LNCaP clone FGC (cell line): Measurements from ENCODE around the gene ATP5F1D.

Experiments used
- DNase-seq: peaks from one replicate; pipeline ENCODE4 v3.0.0-alpha.2; 2011; ENCODE audit warnings: low read depth
- H3K4me3 ChIP-seq: 2 replicates; pipeline ENCODE4 v1.5.1; 2011; ENCODE audit warnings: mild to moderate bottlenecking, low read depth, low read length, control low read depth
- TF ChIP-seq, protein P1 (sequence below): IDR thresholded peaks from 2 replicates; pipeline ENCODE4 v1.5.1; 2012; ENCODE audit warnings: mild to moderate bottlenecking; ENCODE audit not compliant: control insufficient read depth, insufficient read depth; ENCODE audit errors: extremely low read depth

The ATP5F1D gene

GRCh38 chr19:1255186-1256161 is 13.9 kb downstream of the ATP5F1D start:
- no peak for DNase-seq
- H3K4me3 ChIP-seq: no peak overlapping the region
- TF ChIP-seq, protein P1, sequence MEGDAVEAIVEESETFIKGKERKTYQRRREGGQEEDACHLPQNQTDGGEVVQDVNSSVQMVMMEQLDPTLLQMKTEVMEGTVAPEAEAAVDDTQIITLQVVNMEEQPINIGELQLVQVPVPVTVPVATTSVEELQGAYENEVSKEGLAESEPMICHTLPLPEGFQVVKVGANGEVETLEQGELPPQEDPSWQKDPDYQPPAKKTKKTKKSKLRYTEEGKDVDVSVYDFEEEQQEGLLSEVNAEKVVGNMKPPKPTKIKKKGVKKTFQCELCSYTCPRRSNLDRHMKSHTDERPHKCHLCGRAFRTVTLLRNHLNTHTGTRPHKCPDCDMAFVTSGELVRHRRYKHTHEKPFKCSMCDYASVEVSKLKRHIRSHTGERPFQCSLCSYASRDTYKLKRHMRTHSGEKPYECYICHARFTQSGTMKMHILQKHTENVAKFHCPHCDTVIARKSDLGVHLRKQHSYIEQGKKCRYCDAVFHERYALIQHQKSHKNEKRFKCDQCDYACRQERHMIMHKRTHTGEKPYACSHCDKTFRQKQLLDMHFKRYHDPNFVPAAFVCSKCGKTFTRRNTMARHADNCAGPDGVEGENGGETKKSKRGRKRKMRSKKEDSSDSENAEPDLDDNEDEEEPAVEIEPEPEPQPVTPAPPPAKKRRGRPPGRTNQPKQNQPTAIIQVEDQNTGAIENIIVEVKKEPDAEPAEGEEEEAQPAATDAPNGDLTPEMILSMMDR: no peak

DNA sequence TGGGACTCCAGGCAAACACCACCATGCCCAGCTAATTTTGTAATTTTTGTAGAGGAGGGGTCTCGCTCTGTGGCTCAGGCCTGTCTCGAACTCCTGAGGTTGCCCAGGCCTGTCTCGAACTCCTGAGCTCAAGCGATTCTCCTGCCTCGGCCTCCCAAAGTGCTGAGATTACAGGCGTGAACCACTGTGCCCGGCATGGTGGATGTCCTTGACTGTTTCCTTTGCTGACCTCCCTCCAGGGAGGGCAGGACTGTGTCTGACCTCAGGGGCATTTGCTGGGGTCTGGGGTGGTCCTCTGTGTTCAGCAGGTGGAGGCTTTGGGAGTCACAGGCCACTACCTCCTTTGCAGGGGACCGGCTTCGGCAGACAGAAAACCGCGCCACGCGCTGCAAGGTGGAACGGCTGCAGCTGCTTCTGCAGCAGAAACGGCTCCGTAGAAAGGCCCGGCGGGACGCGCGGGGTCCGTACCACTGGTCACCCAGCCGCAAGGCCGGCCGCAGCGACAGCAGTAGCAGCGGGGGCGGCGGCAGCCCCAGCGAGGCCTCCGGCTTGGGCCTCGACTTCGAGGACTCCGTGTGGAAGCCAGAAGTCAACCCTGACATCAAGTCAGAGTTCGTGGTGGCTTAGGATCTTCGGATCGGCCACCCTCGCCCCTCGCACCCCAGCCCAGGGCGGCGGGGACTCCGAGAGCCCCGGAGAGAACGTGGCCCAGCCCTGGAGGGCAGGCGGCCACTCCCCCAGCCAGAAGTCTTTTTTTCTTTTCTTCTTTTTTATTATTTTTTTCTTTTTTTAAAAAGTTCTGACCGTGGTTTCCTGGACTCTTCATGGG is 15.3 kb downstream of the ATP5F1D start:
- TF ChIP-seq, protein P1: no peak
- no peak for DNase-seq
- no peak overlapping the region for H3K4me3 ChIP-seq

DNA sequence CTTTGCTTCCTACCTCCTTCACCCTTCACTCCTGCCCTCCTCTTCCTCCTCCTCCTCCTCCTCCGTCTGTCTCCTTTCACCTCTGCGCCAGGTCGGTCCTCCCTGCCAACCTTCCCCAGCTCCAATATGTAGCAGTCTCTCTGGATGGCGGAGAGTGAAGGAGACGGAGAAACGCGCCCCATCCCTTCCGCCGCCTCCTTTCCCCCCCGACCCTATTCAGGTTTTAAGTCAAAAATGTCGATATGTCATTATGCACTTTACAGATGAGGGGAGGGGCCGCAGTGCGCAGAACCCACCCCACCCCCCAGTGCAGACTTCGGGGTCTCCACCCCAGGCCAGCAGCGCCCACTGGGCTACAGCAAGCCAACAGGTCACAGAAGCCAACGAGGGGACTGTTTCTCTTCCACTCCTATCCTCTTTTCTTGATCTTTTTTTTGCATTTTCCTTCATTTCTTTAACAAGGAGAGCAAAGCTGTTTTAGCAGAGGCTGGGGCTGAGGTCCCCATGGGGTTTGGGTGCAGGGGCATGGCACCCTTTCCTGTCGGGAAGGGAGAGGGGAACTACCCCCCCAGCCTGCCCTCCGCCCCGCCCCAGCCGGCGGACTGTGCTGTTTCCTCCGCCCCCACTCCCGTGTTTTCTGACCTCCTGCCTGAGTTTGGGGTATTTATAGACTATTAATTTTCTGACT is 16.1 kb downstream of the ATP5F1D start:
- no peak overlapping the region for H3K4me3 ChIP-seq
- no peak for DNase-seq
- TF ChIP-seq, protein P1: no peak

DNA sequence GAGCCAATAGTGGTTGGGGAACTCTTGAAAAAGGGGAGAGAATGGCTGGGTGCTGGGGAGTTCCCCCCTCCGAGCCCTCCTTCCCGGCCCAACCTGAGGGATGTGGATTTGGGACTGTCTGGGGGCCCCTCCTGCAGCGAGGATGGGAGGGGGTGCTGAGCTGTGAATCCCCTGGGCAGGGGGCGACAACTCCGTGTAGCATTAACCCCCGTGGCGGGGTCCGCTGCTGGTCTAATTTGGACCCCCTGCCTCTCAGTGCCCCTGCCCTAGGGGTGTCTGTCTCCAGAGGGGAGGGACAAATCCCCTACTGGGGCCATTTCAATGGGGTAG is 16.6 kb downstream of the ATP5F1D start:
- no peak overlapping the region for H3K4me3 ChIP-seq
- TF ChIP-seq, protein P1: no peak

DNA sequence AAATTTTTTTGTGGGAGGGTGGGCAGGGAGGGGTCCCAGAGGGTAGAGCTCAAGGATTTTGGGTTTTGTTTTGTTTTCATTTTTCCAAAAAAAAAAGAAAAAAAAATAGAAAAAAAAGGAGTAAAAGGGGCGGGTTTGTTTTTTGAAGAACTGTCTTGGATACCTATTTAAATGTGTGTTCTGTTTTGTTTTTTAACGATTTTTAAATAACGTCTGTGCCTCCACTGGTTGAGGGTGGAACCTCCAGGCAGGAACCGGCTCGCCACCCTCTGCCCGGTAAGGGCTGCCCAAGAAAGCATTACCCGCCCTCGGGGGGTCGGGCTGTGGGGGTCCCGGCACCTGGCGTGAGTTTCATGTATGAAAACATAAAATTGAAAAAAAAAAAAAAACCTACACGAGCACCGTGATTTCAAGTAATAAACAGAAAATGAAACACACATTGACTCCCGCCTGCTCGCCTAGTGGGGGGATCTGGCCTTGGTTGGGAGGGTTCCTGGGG is 17.2 kb downstream of the ATP5F1D start:
- TF ChIP-seq, protein P1: no peak
- H3K4me3 ChIP-seq: no peak overlapping the region
- DNase-seq: no peak

More for the DNA sequence above, 16.6 kb downstream of the ATP5F1D start:
- DNase-seq: no peak

- no peak overlapping the region for H3K4me3 ChIP-seq
- no peak for DNase-seq
- TF ChIP-seq, protein P1: no peak
These were observed 17.8 kb downstream of the ATP5F1D start for GRCh38 chr19:1259206-1259875.
